SIG-M5 treated with dmso at 0.1 percent for 504 hours (cell line): ENCODE data around the gene METTL15.
"Not testable (repeated sequence)": the region's sequence is repeated elsewhere in the genome, so short reads cannot be mapped to it uniquely, and the experiment has no call there.

Experiments
- DNase-seq: peaks from one replicate; lab custom pipeline; 2025; ENCODE audit not compliant: unreplicated experiment; lab: John Stamatoyannopoulos, UW

The METTL15 gene

DNA sequence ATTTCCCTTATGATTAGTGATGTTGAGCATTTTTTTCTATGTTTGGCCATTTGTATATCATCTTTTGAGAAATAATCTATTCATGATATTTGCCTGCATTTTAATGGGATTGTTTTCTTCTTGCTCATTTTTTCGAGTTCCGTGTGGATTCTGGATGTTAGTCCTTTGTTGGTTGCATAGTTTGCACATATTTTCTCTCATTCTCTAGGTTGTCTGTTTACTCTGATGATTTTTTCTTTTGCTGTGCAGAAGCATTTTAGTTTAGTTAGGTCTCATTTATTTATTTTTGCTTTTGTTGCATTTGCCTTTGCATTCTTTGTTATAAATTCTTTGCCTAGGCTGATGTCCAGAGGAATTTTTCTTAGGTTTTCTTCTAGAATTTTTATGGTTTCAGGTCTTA lies 87.3 kb downstream of the METTL15 start:
- DNase-seq, result no peak

DNA sequence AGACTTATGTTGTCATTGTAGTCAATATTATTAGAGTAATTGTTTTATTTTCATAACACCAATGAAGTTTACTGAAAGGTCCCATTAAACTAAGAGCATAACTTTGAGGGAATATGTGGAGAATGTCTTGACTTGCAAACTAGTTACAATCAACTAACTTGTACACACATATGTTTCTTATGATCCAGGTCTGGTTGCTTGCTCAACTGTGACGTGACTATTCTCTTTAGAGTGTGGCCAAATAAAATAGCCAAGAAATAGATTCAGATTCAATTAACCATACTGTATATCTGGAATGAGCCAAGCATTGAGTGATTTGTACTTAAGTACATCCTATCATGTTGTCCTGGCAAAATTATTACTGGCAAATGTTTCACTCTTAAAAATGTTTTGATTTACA lies 101.7 kb downstream of the METTL15 start:
- no peak for DNase-seq

DNA sequence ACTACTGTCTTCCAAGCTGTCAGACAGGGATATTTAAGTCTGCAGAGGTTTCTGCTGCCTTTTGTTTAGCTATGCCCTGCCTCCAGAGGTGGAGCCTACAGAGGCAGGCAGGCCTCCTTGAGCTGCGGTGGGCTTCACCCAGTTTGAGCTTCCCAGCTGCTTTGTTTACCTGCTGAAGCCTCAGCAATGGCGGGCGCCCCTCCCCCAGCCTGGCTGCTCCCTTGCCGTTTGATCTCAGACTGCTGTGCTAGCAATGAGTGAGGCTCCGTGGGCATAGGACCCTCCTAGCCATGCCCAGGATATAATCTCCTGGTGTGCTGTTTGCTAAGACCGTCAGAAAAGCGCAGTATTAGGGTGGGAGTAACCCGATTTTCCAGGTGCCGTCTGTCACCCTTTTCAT lies 113.9 kb downstream of the METTL15 start:
- DNase-seq, result not testable (repeated sequence)

DNA sequence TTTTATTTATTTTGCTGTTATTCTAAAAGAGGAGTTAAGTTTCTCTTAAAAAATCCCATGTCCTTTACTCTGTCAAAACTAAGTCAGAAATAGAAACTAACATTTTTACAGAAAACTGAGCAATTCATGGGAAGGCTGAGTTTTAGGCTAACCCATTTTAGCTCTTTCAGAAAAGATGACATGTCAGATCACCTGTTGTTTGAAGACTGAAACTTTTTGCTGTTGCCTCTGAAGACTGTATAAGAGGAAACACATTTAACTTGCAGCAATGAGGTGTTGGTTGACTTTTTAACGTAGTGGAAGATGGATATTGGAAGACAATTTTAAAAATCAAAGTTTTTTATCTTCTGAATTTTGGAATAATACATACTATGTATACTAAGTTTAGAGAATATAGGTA lies 115.4 kb downstream of the METTL15 start:
- no peak for DNase-seq

DNA sequence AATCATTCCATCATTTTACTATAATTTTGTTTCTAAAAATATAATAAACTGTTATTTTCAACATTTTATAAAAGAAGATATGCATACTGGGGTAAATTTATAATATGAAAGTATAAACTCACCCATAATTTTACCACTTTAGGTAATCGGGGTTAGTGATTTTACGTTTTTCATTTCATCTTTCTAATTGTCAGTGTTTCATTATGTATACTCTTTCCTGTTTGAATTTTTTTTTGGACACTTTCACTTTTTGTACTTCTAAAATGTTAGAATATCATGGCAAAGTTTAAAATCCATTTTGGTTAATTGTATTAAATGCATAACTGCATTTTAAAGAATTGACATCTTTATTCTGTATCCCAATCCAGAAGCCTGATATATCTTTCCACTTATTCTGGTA lies 115.8 kb downstream of the METTL15 start:
- DNase-seq, result no peak

DNA sequence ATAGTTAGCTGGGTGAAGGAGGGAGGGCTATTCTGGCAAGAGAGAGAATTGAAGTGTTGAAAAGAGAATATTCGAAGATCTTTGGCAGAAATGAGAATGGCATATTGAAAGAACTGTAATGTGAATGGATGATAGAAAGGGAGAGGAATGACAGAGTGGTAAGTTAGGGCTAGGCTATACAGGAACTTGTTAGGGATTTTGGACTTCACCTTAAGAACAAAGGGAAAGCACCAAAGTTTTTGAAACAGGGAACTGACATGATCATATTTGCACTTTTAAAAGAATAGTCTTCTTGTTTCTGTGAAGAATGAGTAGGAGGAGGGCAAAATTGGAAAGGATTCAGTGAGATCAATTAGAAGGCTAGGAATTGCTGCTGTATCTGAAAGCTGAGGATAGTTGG lies 119.3 kb downstream of the METTL15 start:
- DNase-seq, result no peak

DNA sequence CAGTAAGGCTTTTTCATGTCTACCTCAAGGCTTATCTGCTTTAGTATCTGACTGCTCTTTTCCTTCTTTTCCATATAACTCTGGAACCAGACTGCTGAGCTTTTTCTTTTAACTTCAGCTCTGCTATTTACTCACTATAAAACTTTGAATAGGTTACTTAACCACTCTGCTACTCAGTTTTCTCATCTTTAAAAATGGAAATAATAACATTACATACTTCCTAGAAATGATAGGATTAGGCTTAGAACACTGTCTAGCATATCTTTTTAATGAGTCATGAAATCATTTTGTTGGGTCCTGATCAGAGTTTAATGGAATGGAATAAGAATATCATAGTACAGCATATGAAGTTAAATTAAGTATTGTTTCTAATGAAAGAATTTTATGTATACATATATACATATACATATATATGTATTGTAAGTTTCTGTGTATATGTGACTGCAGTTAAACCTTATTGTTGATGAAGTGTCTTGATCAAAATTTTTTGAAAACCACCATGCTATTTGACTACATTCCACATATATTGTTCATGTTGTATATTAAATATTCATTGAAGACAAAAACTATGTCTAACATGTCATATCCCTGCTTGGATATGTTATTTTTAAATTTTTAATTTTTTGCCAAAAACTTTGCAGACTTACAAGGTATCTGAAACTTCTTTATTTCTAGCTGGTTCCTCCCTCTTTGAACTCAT lies 120.2 kb downstream of the METTL15 start:
- DNase-seq, result no peak

DNA sequence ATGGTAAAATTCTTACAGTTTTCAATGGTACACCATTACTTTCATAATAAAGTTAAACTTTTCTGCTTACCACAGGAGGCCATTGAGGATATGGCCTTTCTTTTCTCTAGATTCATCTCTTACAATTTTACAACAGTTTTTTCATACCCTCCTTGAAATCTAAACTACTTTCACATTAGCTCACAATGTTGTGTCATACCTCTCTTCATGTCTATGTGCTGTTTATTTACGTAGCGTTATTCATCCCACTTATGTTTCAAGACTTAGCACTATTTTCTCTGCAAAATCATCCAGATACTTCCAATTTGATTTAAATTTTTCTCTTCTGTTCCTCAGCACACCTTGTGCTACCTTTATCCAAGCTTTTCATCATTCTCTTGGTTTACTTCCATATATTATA lies 123.3 kb downstream of the METTL15 start:
- no peak for DNase-seq

DNA sequence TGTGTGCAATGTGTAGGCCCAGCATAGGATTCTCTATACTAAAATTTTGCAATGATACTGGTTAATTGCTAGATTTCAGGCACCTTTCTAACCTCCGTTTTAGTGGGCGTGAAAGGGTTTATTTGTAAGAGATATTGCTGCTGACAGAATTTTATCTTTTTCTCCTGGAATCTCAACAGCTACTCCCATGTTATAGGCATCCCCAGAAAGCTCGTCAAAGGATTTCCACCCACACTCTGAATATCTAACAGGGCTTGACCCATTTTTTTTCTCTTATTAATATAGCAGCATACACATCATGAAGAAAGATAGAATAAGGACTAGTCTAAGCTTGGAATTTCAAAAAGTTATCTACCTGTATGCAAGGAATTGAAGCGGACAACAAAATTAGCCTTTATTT lies 124.5 kb downstream of the METTL15 start:
- DNase-seq, result no peak

DNA sequence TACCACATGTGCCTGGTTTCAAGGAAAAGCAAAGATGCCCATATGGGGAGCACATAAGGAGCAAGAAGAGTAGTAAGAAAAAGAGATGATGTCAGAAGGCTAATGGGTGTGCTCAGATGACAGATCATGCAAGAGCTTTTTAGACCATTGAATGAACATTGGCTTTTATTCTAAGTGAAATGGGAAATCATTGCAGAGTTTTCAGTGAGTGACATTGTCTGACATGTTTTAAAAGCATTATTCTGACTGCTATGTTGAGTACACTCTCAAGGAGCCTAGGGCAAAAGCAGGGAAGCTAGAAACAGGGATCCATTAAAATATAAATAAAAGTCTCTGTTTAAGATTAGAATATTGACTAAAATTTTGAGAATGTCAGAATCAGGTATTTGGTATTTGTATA lies 133.6 kb downstream of the METTL15 start:
- DNase-seq, result no peak

DNA sequence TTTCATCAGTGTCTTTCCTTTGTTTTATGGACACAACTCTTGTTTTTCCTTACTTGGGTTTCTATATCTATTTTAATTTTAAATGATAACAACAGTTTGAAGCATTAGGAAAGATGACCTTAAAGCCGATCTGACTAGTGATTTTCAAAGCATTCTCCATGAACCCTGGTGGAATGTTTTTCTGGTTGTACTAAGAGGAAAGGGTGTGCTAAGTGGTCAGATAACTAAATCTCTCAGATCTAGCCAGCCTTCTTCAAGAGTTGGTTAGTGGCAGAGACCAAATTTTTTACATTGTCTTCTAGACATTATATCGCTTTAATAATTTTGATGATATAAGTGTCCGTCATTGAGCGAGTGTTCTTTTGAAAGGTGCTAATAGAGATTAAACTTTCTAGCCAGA lies 134.4 kb downstream of the METTL15 start:
- no peak for DNase-seq

DNA sequence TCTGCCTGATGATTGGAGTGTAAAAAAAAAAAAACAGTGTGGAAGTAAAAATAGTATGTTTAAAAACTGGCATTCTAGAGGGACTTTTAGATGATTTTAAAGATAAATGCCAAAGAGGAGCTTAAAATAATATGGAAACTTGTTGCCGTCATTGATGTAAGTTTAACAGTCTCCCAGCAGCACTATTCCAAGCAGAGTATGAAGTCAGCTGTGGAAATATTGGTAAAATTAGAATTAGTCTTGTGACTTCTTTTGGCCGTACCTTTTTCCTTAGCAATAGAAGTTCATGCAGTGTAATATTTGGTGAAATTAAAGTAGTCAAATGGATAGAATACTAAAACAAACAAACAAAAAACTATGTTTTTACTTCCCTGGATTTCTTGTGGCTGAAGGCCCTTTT lies 134.9 kb downstream of the METTL15 start:
- DNase-seq, result no peak

DNA sequence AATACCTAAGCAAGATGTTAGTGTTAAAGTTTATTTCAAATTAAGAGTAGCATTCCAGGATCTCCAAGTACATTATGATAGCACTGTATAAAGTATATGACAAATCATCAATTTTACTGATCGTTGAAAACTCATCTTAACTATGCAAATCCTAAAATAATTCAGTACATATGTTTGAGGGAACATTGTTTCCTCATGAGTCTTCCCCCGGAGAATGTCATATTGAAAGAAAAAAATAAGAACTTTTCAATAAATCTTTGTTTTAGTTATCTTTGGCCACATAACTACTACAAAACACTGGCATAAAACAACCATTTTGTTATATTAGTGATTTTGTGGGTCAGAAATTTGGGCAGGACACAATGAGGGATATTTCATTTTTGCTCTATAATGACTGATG lies 135.4 kb downstream of the METTL15 start:
- no peak for DNase-seq

DNA sequence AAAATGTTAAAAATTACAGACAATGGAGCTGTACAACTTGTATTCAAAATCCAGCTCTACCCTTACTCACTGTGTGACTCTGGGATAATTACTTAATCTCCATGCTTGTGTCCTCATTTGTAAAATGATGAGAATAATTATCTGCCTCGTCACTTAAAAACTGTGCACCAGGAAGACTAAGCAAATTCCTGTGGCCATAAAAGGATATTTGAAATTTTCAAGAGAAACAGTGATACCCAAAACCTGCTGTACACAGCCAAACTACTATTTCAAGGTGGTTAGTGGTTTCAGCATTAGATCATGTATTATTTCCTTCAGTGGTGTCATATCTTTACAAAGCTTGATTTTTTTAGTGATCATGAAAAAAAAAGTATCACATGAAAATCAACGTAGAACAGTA lies 136.9 kb downstream of the METTL15 start:
- no peak for DNase-seq

DNA sequence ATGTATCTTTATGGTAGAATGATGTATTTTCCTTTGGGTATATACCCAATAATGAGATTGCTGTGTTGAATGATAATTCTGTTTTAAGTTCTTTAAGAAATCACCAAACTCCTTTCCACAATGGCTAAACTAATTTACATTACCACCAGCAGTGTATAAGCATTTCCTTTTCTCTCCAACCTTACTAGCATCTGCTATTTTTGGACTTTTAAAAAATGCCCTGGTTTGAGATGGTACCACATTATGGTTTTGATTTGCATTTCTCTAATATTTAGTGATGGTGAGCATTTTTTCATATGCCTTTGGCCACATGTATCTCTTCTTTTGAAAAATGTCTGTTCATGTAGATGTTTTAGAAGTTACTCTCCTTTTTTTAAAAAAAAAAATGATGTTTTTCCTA lies 142.0 kb downstream of the METTL15 start:
- DNase-seq, result no peak

DNA sequence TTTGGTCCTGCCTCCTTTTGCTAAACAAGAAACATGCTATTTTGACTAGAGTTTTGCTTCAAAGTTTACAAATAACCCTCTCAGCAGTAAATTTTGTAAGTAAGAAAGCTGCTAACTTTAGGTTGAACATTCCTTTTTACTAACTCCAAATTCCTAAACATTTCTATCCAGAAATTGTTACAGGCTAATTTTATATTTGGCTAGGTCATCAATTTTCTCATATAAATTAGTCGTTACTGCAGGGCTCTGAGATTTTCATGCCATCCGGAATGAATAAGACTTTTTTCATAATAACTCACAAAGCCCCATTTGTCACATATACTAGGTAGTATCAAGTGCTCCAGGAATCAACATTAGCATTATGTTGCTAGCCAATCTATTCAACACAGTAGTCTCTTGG lies 143.1 kb downstream of the METTL15 start:
- DNase-seq, result no peak

DNA sequence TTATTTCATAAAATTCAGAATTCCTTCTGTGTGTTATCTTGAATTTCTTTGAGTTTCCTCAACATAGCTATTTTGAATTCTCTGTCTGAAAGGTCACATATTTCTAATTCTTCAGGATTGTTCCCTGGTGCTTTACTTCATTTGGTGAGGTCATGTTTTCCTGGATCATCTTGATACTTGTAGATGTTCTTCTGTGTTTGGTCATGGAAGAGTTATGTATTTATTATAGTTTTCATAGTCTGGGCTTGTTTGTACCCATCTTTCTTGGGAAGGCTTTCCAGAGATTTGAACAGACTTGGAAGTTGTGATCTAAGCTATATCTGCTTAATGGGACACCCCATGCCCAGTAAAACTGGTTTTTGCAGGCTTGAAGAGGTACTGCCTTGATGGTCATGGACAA lies 149.6 kb downstream of the METTL15 start:
- no peak for DNase-seq

DNA sequence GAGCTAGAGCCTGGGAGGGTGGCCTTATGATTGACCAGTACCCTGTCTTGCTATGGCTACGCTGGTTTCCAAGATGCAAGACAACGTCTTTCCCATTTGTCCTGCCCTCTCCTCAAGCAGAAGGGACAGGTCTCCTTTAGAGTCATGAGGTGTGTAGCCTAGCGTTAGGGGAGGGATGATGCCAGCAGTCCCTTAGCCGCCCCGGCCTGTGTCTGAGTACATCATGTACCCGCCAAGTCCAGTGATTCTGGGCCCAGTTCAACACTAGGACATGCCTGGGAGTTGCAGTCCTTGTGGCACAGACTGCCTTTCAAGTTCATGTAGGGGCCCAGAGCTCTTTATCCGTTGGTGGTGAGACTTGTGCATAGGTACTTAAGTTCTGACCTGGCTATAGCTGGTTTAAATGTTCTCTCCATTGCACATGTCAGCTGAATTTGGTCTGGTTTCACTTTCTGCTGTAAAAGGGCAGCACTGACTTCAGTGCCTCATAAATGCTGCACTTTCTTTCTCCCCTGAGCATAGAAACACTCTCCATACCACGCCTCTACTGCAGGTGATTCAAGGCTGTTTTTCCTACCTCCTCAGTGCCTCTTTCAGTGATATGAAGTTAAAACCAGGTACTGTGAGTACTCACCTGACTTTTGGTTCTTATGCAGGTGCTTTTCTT lies 151.1 kb downstream of the METTL15 start:
- DNase-seq, result no peak

DNA sequence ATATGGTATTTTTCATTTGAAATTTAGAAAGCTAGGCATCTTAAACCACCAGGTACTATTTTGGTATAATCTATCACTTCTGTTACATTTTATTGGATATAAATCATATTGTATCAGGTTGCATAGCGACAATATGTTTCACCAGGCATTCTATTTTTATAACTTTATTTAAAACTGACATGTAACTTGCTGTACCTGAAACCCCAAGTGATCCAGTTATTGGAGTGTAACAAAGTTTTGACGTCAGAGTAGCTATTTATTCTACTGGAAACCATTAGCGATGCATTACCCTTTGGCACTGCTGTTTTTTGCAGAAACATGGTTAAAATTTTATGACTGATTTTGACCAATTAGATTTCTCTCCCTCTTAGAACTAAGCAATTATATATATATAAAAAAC lies 160.7 kb downstream of the METTL15 start:
- no peak for DNase-seq

DNA sequence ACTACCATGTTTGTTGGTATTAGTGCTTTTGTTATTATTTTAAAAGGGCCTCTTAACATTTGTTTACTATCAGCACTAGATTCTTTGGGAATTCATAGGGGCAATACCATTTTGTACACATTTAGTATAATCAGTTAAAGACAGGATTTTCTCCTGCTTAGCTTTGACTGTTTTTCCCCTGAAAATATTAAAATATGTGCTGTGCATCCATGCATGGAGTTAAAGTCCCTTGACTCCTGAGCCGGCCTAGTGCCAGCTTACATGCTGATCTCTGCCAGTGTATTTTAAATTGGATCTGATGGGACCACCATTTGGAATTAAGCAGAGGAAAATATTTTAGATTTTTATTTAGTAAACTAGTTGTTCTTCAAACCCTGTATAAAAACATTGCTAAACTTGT lies 161.4 kb downstream of the METTL15 start:
- DNase-seq, result no peak

DNA sequence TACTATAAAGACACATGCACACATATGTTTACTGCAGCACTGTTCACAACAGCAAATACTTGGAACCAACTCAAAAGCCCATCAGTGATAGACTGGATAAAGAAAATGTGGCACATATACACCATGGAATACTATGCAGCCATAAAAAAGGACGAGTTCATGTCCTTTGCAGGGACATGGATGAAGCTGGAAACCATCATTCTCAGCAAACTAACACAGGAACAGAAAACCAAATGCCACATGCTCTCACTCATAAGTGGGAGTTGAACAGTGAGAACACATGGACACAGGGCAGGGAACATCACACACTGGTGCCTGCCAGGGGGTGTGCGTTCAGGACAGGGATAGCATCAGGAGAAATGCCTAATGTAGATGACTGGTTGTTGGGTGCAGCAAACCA lies 164.1 kb downstream of the METTL15 start:
- not testable (repeated sequence) for DNase-seq

DNA sequence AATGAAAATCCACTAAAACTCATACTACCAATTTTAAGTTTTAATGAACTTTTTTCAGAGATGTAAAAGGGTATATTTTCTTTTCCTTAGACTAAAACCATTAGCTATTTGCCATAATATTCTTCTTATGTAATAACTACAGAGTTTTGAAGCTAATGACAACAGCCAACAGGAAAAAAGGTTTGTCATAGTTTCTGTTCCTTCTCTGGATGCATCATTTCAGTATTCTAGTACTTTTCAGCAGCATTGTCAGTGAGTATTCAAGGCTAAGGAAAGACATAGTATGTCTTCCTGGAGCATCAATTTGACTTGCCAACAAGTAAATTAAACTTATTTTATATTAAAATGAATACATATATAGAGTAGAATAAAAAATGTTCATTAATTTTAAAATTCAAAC lies 166.0 kb downstream of the METTL15 start:
- peak; percentile 19 for DNase-seq

DNA sequence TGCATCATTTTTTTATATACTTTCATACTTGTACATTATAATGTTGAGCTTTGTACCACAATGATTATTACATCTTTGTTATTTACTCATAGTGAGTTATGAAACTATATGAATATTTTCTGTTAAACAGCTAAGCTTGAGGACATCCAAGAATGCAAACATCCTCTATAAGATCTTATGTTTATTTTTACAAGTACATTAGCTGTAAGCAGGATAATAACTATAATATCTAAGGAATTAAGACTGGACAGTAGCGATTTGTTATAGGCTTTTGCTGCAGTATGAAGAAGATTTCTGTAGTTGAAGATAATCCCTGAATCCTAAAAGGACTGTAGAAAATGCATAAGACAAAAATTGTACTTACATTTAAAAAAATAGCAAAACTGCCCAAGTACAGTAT lies 176.0 kb downstream of the METTL15 start:
- DNase-seq, result no peak
